Immature natural killer cell (primary cell): ENCODE data around the gene RAD51B. TPM values are rescaled to one million over a fixed set of nuclear protein-coding genes. Genes with fewer than 3 reads are reported as not detected.

Source experiments
- DNase-seq, 3 donors: peaks; one replicate each; pipeline ENCODE4 v3.0.0; 2022; ENCODE audit warnings: mixed read lengths in 1 of 3
- H3K27ac Mint-ChIP-seq, 6 donors: one replicate each; pipeline ENCODE4 v1.8.0; 2020; ENCODE audit warnings: mixed read lengths in 6 of 6, mild to moderate bottlenecking in 5 of 6, inconsistent platforms in 4 of 6, moderate library complexity in 3 of 6
- H3K27me3 Mint-ChIP-seq, 3 donors: one replicate each; pipeline ENCODE4 v1.8.0; 2020 to 2021; ENCODE audit warnings: low read depth in 3 of 3, mild to moderate bottlenecking in 3 of 3, mixed read lengths in 3 of 3, moderate library complexity in 3 of 3, inconsistent platforms in 1 of 3
- H3K36me3 Mint-ChIP-seq, 3 donors: one replicate each; pipeline ENCODE4 v1.8.0; 2020; ENCODE audit warnings: mixed read lengths in 3 of 3, inconsistent platforms in 2 of 3, mild to moderate bottlenecking in 2 of 3
- H3K4me1 Mint-ChIP-seq, 2 donors: one replicate each; pipeline ENCODE4 v1.8.0; 2020; ENCODE audit warnings: inconsistent platforms in 2 of 2, mild to moderate bottlenecking in 2 of 2, mixed read lengths in 2 of 2, moderate library complexity in 1 of 2
- H3K4me3 Mint-ChIP-seq, 5 donors: one replicate each; pipeline ENCODE4 v1.8.0; 2020; ENCODE audit warnings: mild to moderate bottlenecking in 5 of 5, mixed read lengths in 5 of 5, inconsistent platforms in 3 of 5, moderate library complexity in 3 of 5
- H3K9me3 Mint-ChIP-seq, 6 donors: one replicate each; pipeline ENCODE4 v1.8.0; 2020; ENCODE audit warnings: mild to moderate bottlenecking in 6 of 6, mixed read lengths in 6 of 6, inconsistent platforms in 4 of 6, moderate library complexity in 3 of 6
- polyA plus RNA-seq, 3 donors: library from polyadenylated mRNA; unstranded; fragments of 300-500 nt; fragmentation: Illumina TruSeq; gene quantifications; one replicate each; pipeline ENCODE4 v1.2.3, GENCODE V29; 2021

The RAD51B gene
- polyA plus RNA-seq, 3 donors from 2014 or later = 17.6 to 20.8 (median 17.7) TPM

- Mint-ChIP-seq H3K36me3 (peaks cover 2 to 12% (median 7%) of the 10 kb centered on the region in 3 donors), H3K4me3 (no peak overlapping the region), H3K27ac (no peak overlapping the region), H3K9me3 (no peaks in the 10 kb centered on the region), H3K27me3 (peaks cover 0 to 2% (median 2%) of the 10 kb centered on the region in 3 donors), H3K4me1 (peaks cover 2 to 7% of the 10 kb centered on the region in 2 donors)
- no peak for DNase-seq
These were observed 655.2 kb downstream of the RAD51B start for GRCh38 chr14:68474741-68475140.

- no peak overlapping the region for H3K4me3 Mint-ChIP-seq
- no peaks in the 10 kb centered on the region for H3K9me3 Mint-ChIP-seq
- no peak overlapping the region for H3K27ac Mint-ChIP-seq
- peaks cover under 1 to 2% of the 10 kb centered on the region in 2 donors for H3K4me1 Mint-ChIP-seq
- peaks cover 0 to 2% (median 2%) of the 10 kb centered on the region in 3 donors for H3K27me3 Mint-ChIP-seq
- peaks cover 0 to 12% (median 4%) of the 10 kb centered on the region in 3 donors for H3K36me3 Mint-ChIP-seq
- no peak for DNase-seq
These were observed 656.2 kb downstream of the RAD51B start for GRCh38 chr14:68475802-68476201.

GRCh38 chr14:68476212-68477109 is 656.9 kb downstream of the RAD51B start:
- H3K27me3 Mint-ChIP-seq = peaks cover 0 to 1% (median 0%) of the 10 kb centered on the region in 3 donors
- no peaks in the 10 kb centered on the region for H3K9me3 Mint-ChIP-seq
- no peak overlapping the region for H3K4me3 Mint-ChIP-seq
- peaks cover 0 to 12% (median 4%) of the 10 kb centered on the region in 3 donors for H3K36me3 Mint-ChIP-seq
- no peak overlapping the region for H3K27ac Mint-ChIP-seq
- peaks cover 6 to 9% of the 10 kb centered on the region in 2 donors for H3K4me1 Mint-ChIP-seq
- no peak for DNase-seq

GRCh38 chr14:68477110-68477455 is 657.5 kb downstream of the RAD51B start:
- Mint-ChIP-seq H3K9me3 (no peaks in the 10 kb centered on the region), H3K4me1 (peaks cover 13 to 15% of the 10 kb centered on the region in 2 donors), H3K4me3 (no peak overlapping the region), H3K36me3 (peaks cover 0 to 9% (median 4%) of the 10 kb centered on the region in 3 donors), H3K27ac (no peak overlapping the region), H3K27me3 (peaks cover 0 to 1% (median 0%) of the 10 kb centered on the region in 3 donors)
- DNase-seq = no peak

- Mint-ChIP-seq H3K9me3 (no peaks in the 10 kb centered on the region), H3K4me3 (no peak overlapping the region), H3K36me3 (peaks cover 0 to 8% (median 4%) of the 10 kb centered on the region in 3 donors), H3K27ac (no peak overlapping the region), H3K27me3 (peaks cover 0 to 1% (median 0%) of the 10 kb centered on the region in 3 donors), H3K4me1 (peaks cover 18 to 20% of the 10 kb centered on the region in 2 donors)
- no peak for DNase-seq
These were observed 658.0 kb downstream of the RAD51B start for GRCh38 chr14:68477461-68478085.

GRCh38 chr14:68479247-68479646 is 659.7 kb downstream of the RAD51B start:
- Mint-ChIP-seq H3K9me3 (no peaks in the 10 kb centered on the region), H3K36me3 (peaks cover 0 to 8% (median 7%) of the 10 kb centered on the region in 3 donors), H3K27me3 (peaks cover 0 to 1% (median 0%) of the 10 kb centered on the region in 3 donors), H3K4me1 (peaks cover 34 to 37% of the 10 kb centered on the region in 2 donors), H3K4me3 (no peak overlapping the region), H3K27ac (peak overlapping the region in 1 of 6 donors; percentile 26)
- DNase-seq = no peak

GRCh38 chr14:68482018-68482417 is 662.4 kb downstream of the RAD51B start:
- Mint-ChIP-seq H3K9me3 (no peaks in the 10 kb centered on the region), H3K27me3 (peaks cover 0 to 2% (median 0%) of the 10 kb centered on the region in 3 donors), H3K27ac (peak overlapping the region in 5 of 6 donors; percentile 14 to 67 (median 51)), H3K4me1 (peaks cover 46 to 58% of the 10 kb centered on the region in 2 donors), H3K36me3 (peaks cover 0 to 5% (median 2%) of the 10 kb centered on the region in 3 donors), H3K4me3 (peak overlapping the region in 2 of 5 donors; percentile 35 to 38)
- no peak for DNase-seq

GRCh38 chr14:68482772-68483395 is 663.3 kb downstream of the RAD51B start:
- H3K9me3 Mint-ChIP-seq = no peaks in the 10 kb centered on the region
- peak overlapping the region in 3 of 5 donors; percentile 44 to 76 (median 60) for H3K4me3 Mint-ChIP-seq
- DNase-seq = no peak
- peaks cover 0 to 10% (median 2%) of the 10 kb centered on the region in 3 donors for H3K36me3 Mint-ChIP-seq
- peaks cover 46 to 58% of the 10 kb centered on the region in 2 donors for H3K4me1 Mint-ChIP-seq
- peaks cover 0 to 1% (median 0%) of the 10 kb centered on the region in 3 donors for H3K27me3 Mint-ChIP-seq
- peak overlapping the region in 4 of 6 donors; percentile 49 to 87 (median 79) for H3K27ac Mint-ChIP-seq

GRCh38 chr14:68486033-68486732 is 666.6 kb downstream of the RAD51B start:
- Mint-ChIP-seq H3K27ac (peak overlapping the region in 3 of 6 donors; percentile 24 to 43 (median 42)), H3K4me1 (peaks cover 42 to 52% of the 10 kb centered on the region in 2 donors), H3K36me3 (peaks cover 0 to 14% (median 2%) of the 10 kb centered on the region in 3 donors), H3K4me3 (no peak overlapping the region), H3K27me3 (peaks cover 0 to 1% (median 0%) of the 10 kb centered on the region in 3 donors), H3K9me3 (no peaks in the 10 kb centered on the region)
- DNase-seq = no peak

- Mint-ChIP-seq H3K27ac (peak overlapping the region in 2 of 6 donors; percentile 49 to 64), H3K27me3 (peaks cover 0 to 1% (median 0%) of the 10 kb centered on the region in 3 donors), H3K36me3 (peaks cover 0 to 14% (median 2%) of the 10 kb centered on the region in 3 donors), H3K4me1 (peaks cover 36 to 46% of the 10 kb centered on the region in 2 donors), H3K9me3 (no peaks in the 10 kb centered on the region), H3K4me3 (no peak overlapping the region)
- no peak for DNase-seq
These were observed 667.2 kb downstream of the RAD51B start for GRCh38 chr14:68486809-68487208.

- Mint-ChIP-seq H3K4me1 (peaks cover 24 to 34% of the 10 kb centered on the region in 2 donors), H3K36me3 (peaks cover 0 to 18% (median 2%) of the 10 kb centered on the region in 3 donors), H3K27ac (peak overlapping the region in 1 of 6 donors; percentile 39)
These were observed 668.4 kb downstream of the RAD51B start for GRCh38 chr14:68487805-68488590.

GRCh38 chr14:68491793-68492192 is 672.2 kb downstream of the RAD51B start:
- Mint-ChIP-seq H3K9me3 (no peaks in the 10 kb centered on the region), H3K36me3 (peaks cover 4 to 18% (median 7%) of the 10 kb centered on the region in 3 donors), H3K4me1 (no peaks in the 10 kb centered on the region), H3K27ac (no peak overlapping the region), H3K27me3 (peaks cover 0 to 6% (median 0%) of the 10 kb centered on the region in 3 donors), H3K4me3 (no peak overlapping the region)
- no peak for DNase-seq

More at GRCh38 chr14:68487805-68488590, 668.4 kb downstream of the RAD51B start:
- no peak for DNase-seq
- Mint-ChIP-seq H3K4me3 (no peak overlapping the region), H3K9me3 (no peaks in the 10 kb centered on the region), H3K27me3 (peaks cover 0 to 3% (median 0%) of the 10 kb centered on the region in 3 donors)
